T-helper 2 cell treated with Interferon-gamma antibody and Interleukin-4, amounts not matched to agents 100 ng/mL and 5 ng/mL, for 36 hours (primary cell): ENCODE data around the gene CMIP. TPM values are rescaled to one million over a fixed set of nuclear protein-coding genes. Genes with fewer than 3 reads are reported as not detected.

Source experiments
- intact Hi-C: fragments of 100-400 bp; cut with micrococcal nuclease; formaldehyde crosslinking; loops from one replicate; pipeline ENCODE4 v1.15.1; 2023
- total RNA-seq: library from RNA; stranded (reverse); gene quantifications from 2 replicates; pipeline ENCODE4 v1.2.3, GENCODE V29; 2022

CMIP gene
- total RNA-seq, 1 donor from 2014 or later, result 64.3 TPM

DNA sequence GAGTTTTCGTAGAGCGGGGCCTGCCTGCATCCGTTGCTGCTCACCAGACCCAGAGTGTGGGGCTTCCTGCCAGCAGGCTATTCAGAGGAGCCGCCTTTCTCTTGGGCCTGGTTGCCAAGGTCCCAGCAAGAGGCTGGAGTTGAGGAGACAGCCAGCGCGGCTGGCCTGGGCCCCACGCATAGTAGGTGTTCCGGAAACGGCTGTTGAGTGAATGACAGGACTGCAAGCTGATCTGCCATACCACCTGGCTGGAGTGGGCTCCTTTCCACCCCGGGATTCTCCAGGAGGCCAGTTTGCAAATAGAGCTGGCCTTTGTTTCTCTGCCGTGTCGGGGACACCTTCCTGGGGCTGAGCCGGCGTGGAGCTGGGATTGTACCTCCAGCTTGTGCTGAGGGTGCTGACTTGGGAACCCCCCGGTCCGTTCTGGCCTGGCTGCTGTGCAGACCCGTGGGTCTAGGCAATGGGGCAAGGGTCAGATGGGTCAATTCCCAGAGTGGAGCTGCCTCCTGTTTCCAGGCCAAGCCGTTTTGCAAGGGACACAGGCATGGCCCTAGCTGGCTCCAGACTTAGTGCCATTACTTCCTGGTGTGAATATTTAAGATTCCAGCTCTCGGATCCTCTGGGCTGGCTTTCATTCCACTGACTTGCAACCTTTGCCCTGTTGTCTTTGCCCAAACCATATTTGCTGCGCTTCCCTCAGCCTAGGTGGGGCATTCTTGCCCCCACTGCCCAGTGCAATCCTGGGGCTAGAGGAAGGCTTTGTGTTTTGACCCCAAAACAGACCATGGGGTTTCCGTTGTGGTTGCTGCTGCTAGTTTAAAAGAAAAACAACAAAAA, 68.8 kb downstream of the CMIP start:
- intact Hi-C loops, result no loop called here

DNA sequence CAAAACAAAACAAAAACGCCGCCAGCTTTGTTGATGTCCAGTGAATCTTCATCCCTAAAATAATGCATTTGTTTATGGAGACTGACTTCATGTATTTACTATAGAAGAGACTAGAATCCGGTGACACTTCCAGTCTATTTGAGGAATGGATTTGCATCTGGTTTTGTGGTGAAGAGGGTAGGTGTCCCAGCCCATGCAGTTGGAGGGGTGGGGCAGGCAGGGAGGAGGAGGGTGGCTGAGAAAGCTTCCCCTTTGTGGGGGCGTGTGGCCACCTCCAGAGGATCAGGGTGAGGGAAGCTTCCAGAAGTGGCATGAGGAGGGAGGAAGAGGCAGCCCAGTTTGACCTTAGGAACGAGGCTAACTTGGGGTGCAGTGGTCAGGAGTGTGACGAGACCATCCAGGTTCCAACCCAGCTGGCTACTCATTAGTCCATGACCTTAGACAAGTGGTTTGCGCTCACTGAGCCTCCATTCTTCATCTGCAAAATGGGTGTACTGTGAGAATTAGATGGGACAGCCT, 69.5 kb downstream of the CMIP start:
- intact Hi-C loops, result no loop called here

DNA sequence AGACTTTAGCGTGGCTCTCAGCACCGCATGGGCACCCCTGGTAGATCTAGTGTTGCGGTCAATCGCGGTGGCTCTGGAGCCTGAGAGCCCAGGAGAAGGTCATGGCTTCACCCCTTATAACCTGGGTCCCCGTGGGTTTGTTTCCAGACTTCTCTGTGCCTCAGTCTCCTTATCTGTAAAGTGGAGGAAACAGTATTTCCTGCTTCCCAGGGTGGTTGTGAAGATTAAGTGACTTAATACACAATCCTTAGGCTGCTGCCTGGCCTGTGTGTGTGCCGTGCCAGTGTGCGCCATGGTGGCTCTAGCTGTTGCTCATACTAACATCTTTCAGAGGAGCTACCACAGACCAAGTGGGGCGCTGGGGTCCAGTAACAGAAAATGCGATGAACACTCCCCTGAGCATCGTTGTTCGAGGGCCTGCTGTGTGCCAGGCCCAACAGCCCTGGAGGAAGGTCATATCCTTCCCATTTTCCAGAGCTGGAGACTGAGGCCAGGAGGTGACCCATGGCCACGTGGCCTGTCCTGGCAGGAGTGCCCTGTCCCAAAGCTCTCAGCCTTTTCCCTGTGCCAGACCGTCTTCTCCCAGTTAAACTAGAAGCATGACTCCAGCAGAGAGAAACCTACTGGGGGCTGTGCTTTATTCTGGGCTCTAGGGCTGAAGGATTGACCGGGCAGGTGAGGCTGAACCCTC, 70.1 kb downstream of the CMIP start:
- intact Hi-C loops, result no loop called here

DNA sequence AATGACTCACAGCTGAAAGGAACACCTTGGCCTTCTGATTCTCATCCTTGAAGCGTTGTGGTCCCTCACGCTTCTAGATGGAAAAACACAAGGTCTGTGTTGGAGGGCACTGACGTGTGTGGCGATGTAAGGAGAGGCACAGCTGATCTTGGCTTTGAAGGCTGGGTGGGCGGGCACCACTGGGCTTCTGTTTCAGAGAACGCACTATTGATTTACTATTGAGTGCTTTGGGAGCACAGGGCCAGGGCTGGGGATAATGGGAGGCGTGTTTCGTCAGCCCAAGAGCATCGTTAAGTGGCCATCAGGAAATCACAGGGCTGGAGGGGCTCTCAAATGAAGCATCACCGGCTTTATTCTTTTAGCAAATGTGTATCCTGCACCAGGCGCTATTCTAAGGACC, 70.7 kb downstream of the CMIP start:
- intact Hi-C loops, result no loop called here

DNA sequence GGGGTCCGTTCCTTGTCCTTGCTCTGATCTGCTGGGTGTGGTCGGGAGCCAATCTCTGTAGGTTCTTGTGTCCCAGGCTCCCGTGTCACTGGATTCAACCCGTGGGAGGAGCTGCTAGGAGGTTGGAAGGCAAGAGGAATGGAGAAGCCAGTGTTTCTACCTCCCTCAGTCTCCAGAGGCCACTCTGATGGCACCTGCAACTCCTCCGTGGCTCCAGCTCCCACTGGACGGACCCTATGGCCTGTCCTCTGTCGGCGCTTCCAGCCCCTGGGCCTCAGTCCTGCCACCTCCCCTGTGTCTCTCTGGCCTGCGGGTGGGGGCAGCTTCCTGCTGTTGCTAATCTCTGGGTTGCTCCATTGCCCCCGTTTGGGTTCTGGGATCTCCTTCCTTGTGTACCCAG, 71.1 kb downstream of the CMIP start:
- intact Hi-C loops, result no loop called here

DNA sequence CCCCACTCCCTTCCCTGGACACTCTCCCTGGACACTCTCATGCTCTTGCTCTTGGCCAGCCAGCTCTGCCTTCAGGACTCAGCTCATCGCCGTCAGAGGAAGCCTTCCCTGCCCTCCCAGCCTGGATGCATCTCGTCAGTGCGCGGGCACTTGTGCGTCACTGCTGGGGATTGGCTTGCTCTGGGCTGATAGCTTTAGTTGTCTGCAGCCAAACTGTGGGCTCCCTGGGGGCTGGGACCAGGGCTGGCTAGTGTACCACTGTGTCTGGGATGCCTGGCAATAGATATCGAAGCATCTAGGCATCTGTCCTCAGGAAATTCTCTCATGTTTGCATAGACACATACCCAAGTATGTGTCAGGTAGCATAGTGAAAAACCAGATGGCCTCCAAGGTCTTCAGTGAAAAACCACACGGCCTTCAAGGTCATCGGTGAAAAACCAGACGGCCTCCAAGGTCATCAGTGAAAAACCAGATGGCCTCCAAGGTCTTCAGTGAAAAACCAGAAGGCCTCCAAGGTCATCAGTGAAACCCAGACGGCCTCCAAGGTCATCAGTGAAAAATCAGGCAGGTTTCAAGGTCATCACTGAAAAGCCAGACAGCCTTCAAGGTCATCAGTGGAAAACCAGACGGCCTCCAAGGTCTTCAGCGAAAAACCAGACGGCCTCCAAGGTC, 72.0 kb downstream of the CMIP start:
- intact Hi-C loops, result no loop called here

DNA sequence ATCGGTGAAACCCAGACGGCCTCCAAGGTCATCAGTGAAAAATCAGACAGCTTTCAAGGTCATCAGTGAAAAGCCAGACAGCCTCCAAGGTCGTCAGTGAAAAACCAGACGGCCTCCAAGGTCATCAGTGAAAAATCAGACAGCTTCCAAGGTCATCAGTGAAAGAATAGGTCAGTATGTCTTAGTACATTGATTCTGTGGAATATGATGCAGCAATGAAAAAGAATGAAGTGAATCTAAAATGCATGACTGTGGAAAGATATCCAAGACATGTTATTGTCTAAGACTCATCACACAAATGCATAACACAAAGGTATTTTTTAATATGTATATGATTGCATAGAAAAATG, 72.5 kb downstream of the CMIP start:
- intact Hi-C loops, result no loop called here

DNA sequence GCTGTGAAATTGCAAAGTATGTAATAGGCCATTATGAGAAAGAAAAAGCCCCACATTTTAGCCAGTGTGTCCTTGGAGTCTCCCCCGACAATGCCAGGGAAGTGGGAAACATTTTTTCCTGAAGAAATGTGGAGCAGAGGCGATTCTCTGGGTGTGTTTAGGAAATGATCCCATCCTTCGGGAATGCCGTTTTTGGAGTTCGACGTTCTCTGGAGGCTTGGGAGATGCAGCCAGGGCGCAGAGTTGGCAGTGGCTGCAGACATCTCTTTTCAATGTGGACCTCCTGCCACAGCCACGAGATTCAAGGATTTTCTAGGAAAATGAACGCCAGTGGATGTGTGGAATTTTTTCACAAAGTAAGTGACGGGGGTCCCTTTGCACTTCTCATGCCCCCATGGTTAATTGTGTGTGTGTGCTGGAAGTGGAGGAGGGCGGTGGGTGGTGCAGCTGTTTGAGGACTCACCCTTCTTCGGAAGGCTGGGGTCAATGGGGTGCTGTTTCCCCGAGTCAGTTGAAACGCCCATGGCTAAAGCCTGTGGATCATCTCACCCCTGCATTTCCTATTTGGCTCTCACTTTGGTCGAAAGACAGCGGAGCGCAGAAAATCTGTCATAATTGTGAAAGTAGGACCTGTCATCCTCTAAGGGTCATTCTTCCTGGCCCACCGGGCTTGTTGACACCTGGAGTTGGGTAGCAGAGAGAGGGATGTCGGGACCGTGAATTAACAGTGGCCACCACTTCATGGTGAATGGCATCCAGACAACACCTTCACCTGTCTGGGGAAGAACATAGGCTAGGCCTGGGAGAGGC, 73.2 kb downstream of the CMIP start:
- intact Hi-C loops, result no loop called here

DNA sequence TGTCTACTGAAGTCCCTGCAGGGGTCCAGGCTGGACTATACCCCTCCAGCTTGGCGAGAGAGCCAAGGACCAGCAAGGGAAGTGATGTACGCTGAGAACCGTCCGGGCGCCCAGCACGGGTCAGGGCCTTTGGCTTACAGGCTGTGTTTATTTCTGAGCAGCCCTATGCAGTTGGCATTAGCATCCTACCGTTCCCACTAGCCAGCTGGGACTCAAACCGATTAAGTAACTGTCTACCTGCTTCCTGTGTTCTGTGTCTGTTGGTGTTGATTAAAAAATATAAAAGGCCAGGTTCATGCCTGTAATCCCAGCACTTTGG, 73.8 kb downstream of the CMIP start:
- intact Hi-C loops, result no loop called here

DNA sequence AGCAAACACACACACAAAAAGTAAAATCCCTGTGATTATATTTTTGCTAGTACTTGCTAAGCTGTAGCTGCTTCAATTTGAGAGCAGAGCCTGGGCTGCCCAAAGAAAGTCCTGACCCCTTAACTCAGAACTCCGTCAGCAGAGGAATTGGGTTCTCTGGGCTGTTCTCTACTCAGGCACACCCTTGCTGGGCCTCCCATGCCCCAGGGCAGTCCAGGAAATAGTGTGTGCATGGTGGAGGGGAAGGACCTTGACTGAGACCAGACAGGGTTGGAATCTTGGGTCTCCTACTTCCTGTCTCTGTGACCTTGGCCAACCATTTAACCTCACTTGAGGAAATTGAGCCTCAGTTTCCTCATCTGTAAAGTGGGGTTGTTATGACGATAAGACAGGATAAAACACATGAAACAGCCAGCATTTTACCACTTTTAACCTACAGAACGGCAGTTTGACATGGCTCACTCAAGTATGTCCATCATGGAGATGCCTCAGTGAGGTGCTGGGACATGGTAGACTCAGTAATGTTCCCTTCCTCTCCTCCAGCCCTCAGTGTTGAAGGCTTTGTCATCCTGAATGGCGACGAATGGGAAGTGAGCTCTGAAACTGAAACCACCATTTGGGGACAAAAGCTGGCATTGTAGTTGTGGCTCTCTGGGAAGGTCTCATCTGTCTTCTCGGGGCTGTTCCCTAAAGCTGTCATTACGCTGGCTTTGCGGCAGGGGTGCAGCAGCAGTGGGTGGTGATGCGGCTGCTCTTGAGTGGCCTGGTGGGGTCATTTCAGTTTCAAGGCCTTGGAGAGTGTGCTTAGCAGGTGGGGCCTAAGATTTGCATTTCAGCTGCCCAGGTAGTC, 74.9 kb downstream of the CMIP start:
- intact Hi-C loops, result loop anchor here (2.0 to 10.0 kb wide), 2 partner anchors 49 to 95 kb away; no protein-coding TSS in a partner anchor

DNA sequence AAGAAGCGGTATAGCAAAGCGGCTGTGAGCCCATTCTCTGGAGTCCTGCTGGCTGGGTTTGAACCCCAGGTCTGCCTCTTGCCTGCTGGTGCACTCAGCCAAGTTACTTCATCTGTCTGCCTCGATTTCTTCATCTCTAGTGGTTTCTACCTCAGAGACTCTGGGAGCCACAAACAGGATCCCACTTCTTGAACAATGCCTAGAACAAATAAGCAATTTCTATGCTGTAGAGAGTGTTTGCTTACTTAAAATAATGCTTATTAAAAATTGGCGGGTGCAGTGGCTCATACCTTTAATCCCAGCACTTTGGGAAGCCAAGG, 75.5 kb downstream of the CMIP start:
- intact Hi-C loops, result loop anchor here (2.0 to 10.0 kb wide), 2 partner anchors 49 to 95 kb away; no protein-coding TSS in a partner anchor

DNA sequence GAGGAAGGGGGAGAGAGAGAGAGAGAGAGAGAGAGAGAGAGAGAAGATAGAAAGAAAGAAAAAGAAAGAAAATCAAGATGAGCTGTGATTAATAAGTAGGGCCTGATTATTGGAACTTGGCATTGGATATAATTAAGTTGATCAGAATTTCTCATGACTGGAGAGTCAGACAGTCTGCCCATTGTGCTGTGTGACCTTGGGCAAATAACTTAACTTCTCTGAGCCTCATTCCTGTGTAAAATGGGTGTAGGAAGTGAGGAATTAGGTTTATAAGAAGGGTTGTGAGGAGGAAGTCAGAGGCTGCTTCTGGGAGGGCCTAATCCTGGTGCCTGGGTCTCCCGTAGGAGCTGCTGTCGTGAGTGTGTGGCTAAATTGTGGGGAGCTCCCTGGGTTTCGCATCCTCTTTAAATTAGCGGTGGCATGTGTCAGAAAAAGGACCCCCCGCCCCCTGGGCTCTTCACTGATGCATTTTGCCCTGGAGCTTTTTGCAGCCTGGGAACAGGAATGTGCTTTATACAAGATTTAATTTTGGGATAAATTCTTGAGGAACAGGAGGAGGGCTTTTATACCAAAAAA, 76.0 kb downstream of the CMIP start:
- intact Hi-C loops, result loop anchor here (1.0 to 10.0 kb wide), 3 partner anchors 50 to 94 kb away; no protein-coding TSS in a partner anchor

DNA sequence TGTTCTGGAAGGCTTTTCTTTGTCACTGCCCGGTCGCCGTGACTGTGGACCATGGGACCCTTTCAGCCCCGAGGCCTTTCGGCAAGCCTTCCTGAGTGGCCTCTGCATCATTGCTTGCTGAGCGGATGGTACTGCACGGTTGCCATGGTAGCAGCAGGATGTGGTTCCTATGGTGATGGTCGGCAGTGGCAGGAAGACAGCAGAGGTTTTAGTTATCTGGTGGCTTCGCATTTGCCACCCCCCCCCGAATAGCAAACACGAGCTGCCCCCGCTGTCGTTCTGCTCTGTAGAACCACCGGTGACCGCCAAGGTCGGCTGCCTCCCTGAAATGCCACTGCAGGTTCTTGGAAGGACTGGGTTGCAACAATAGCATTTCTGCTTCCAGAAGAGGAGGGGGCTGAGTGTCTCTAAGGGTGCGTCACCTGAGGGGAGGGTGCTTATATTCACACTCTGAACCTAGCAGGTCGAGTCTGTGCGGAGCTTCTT, 76.6 kb downstream of the CMIP start:
- intact Hi-C loops, result loop anchor here (1.0 to 10.0 kb wide), 3 partner anchors 50 to 94 kb away; no protein-coding TSS in a partner anchor

DNA sequence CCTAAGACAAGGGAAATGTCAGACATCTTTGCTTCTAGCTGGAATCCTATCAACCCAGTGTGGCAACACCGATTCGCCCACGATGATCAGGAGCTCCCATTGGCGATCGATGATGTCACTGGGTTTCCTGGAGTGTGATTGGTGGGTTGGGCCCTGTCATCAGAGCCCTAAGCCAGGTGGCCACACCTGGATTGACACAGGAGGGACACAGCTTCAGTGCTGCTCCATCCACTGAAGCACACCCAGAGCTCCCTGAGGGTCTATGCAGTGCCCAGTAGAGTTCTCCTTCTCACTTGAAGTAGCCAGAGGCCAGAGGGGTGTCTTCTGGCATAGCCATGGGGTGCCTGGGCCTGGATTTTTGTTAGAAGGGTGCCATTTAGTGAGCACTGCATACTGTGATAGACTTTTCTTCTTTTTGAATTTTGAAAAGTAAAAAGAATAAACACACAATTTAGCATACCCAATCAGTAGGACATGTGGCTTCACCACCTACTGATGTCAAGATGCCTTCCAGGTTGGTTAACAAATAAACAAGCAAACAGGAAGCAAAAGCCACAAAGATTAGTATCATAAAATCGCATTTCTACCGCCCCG, 77.6 kb downstream of the CMIP start:
- intact Hi-C loops, result loop anchor here (10.0 kb wide), 1 partner anchor 93 kb away; no protein-coding TSS in a partner anchor

DNA sequence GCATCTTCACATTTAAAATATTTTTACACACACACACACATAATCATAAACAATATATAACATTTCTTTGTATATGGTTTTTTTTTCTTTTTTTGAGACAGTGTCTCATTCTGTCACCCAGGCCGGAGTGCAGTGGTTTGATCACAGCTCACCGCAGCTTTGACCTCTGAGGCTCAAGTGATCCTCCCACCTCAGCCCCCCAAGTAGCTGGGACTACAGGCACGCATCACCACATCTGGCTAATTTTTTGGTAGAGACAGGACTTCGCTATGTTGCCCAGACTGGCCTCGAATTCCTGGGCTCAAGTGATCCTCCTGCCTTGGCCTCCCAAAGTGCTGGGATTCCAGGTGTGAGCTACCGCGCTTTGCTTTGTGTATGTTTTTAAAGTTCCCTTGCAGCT, 78.2 kb downstream of the CMIP start:
- intact Hi-C loops, result loop anchor here (10.0 kb wide), 1 partner anchor 92 kb away; no protein-coding TSS in a partner anchor

DNA sequence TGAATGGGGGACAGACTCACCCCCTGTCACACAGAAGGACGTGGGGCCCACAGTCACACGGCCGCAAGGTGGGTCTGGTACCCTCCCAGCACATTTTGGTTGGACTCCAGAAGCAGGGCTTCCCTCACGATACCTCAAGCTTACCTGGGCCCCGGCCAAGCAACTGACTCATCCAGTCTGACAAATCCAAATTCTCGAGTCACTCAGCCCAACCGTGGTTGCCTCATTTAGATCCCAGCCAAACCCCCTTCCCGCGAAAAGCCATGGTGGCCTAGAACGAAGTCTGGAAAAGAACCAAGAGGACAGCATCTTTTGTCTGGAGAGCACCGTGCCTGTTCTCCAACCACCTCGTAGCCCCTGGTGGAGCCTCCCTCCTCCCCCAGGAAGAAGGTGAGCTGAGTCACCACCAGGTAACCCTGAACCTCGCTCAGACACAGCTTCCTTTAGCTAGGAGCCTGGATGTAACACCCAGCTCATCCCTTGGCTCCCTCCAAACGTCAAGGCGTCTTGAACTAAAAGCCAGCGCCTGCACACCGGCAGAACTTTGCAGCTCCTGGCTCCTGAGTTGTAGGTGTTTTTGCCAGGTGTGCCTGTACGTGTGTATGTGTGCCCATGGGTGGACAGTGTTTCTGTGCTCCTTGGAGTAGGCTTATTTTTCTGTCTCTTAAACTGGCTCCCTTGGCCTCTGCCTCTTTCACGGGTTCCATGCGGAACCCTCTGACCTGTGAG, 78.9 kb downstream of the CMIP start:
- intact Hi-C loops, result loop anchor here (10.0 kb wide), 1 partner anchor 91 kb away; no protein-coding TSS in a partner anchor

DNA sequence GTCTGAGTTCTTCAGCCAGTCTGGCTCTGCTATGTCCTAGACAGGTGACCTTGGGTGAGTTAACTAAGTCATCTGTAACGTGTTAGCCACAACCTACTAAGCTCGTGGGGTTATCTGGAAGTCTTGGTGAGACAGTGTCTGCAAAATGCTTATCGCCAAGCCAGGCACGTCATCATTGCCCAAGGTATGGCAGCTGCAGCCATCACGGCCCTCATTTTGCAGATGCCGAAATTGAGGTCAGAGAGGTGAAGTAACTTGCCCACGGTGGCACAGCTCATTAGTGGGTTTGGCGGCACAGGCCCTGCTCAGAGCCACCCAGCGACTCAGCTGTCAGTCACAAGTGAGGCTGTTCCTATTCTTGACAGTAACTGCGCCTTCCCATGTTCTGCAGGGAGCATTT, 79.8 kb downstream of the CMIP start:
- intact Hi-C loops, result loop anchor here (10.0 kb wide), 1 partner anchor 90 kb away; no protein-coding TSS in a partner anchor

DNA sequence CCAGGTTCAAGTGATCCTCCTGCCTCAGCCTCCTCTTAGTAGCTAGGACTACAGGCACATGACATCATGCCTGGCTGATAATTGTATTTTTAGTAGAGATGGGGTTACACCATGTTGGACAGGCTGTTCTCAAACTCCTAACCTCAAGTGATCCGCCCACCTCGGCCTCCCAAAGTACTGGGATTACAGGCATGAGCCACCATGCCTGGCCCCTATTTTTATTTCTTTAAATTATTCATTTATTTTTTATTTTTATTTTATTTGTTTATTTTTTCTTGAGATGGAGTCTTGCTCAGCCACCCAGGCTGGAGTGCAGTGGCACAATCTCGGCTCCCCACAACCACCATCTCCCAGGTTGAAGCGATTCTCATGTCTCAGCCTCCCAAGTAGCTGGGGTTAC, 80.3 kb downstream of the CMIP start:
- intact Hi-C loops, result loop anchor here (10.0 kb wide), 1 partner anchor 90 kb away; no protein-coding TSS in a partner anchor
